Neural cell (in vitro differentiated cells): Measurements from ENCODE around the gene TANC2. TPM values are rescaled to one million over a fixed set of nuclear protein-coding genes. Genes with fewer than 3 reads are reported as not detected.

Experiments
- H2AFZ ChIP-seq: fragments of 200-600, 300-800 bp; sonication (generic), shearing (Covaris generic); 2 replicates; pipeline ENCODE4 v1.6.0; 2014; ENCODE audit warnings: low read depth, mild to moderate bottlenecking, antibody characterized with exemption, low read length, moderate library complexity
- H3F3A ChIP-seq: fragments of 200-600 bp; shearing (Covaris generic); 2 replicates; pipeline ENCODE4 v1.6.1; 2016; ENCODE audit warnings: mild to moderate bottlenecking, moderate library complexity, mixed read lengths, antibody characterized with exemption, low read length; ENCODE audit not compliant: insufficient read depth, poor library complexity, severe bottlenecking
- H3K27ac ChIP-seq: fragments of 200-600, 300-800 bp; sonication (generic), shearing (Covaris generic); 2 replicates; pipeline ENCODE4 v1.5.1; 2014; ENCODE audit warnings: mild to moderate bottlenecking, low read length, moderate library complexity
- H3K27me3 ChIP-seq: fragments of 300-800, 200-600 bp; sonication (generic), shearing (Covaris generic); 2 replicates; pipeline ENCODE4 v1.6.0; 2014; ENCODE audit warnings: mild to moderate bottlenecking, low read depth, low read length, moderate library complexity; ENCODE audit not compliant: insufficient read depth
- H3K36me3 ChIP-seq: fragments of 300-800, 200-600 bp; sonication (generic), shearing (Covaris generic); 2 replicates; pipeline ENCODE4 v1.5.1; 2014; ENCODE audit warnings: mild to moderate bottlenecking, antibody characterized with exemption, low read length, moderate library complexity; ENCODE audit not compliant: insufficient read depth
- H3K4me2 ChIP-seq: fragments of 300-800, 200-600 bp; sonication (generic), shearing (Covaris generic); 2 replicates; pipeline ENCODE4 v1.6.0; 2014; ENCODE audit warnings: mild to moderate bottlenecking, low read length
- H3K4me3 ChIP-seq: fragments of 300-800, 200-600 bp; sonication (generic), shearing (Covaris generic); 2 replicates; pipeline ENCODE4 v1.5.1; 2014; ENCODE audit warnings: mild to moderate bottlenecking, low read length, moderate library complexity
- H3K79me2 ChIP-seq: fragments of 200-600 bp; shearing (Covaris generic); replicated peaks from 2 replicates; pipeline ENCODE4 v1.6.0; 2014; ENCODE audit warnings: mild to moderate bottlenecking, low read length, moderate library complexity; ENCODE audit not compliant: insufficient read depth
- H3K9ac ChIP-seq: fragments of 300-800, 200-600 bp; sonication (generic), shearing (Covaris generic); 2 replicates; pipeline ENCODE4 v1.6.1; 2016; ENCODE audit warnings: mild to moderate bottlenecking, low read length, mixed read lengths
- H3K9me2 ChIP-seq: fragments of 200-600 bp; shearing (Covaris generic); 2 replicates; pipeline ENCODE4 v1.6.1; 2016; ENCODE audit warnings: mild to moderate bottlenecking, low read length, mixed read lengths; ENCODE audit not compliant: insufficient read depth
- H3K9me3 ChIP-seq: fragments of 200-600, 300-800 bp; sonication (generic), shearing (Covaris generic); 2 replicates; pipeline ENCODE4 v1.6.1; 2016; ENCODE audit warnings: mild to moderate bottlenecking, mixed run types, low read length, moderate library complexity, mixed read lengths
- H4K20me1 ChIP-seq: fragments of 200-600 bp; shearing (Covaris generic); 2 replicates; pipeline ENCODE4 v1.6.1; 2016; ENCODE audit warnings: mild to moderate bottlenecking, mixed run types; ENCODE audit not compliant: insufficient read depth
- EP300 ChIP-seq: fragments of 450-650 bp; conservative IDR thresholded peaks from 2 replicates; pipeline ENCODE4 v1.6.1; 2014; ENCODE audit warnings: antibody characterized with exemption, mild to moderate bottlenecking, moderate library complexity; ENCODE audit not compliant: poor library complexity, severe bottlenecking
- EZH2 ChIP-seq: fragments of 200-600, 300-800 bp; shearing (Covaris generic), sonication (generic); IDR thresholded peaks from 2 replicates; pipeline ENCODE4 v1.6.1; 2014; ENCODE audit warnings: antibody characterized with exemption, low read length, borderline replicate concordance, mild to moderate bottlenecking; ENCODE audit not compliant: insufficient read depth, poor library complexity, severe bottlenecking
- MXI1 ChIP-seq: fragments of 450-650 bp; conservative IDR thresholded peaks from 2 replicates; pipeline ENCODE4 v1.6.1; 2014; ENCODE audit warnings: antibody characterized with exemption, mild to moderate bottlenecking; ENCODE audit not compliant: poor library complexity, severe bottlenecking
- POLR2AphosphoS5 ChIP-seq: IDR thresholded peaks from 2 replicates; pipeline ENCODE4 v1.6.1; 2012
- RAD21 ChIP-seq: fragments of 450-650 bp; conservative IDR thresholded peaks from 2 replicates; pipeline ENCODE4 v1.6.1; 2014; ENCODE audit warnings: antibody characterized with exemption, mild to moderate bottlenecking, moderate library complexity
- SMC3 ChIP-seq: fragments of 450-650 bp; conservative IDR thresholded peaks from 2 replicates; pipeline ENCODE4 v1.6.1; 2014; ENCODE audit warnings: antibody characterized with exemption, mild to moderate bottlenecking, moderate library complexity; ENCODE audit not compliant: poor library complexity
- TAF1 ChIP-seq: IDR thresholded peaks from 2 replicates; pipeline ENCODE4 v1.6.1; 2012; ENCODE audit warnings: low read depth
- polyA plus RNA-seq: library from polyadenylated mRNA; depleted of rRNA; stranded (reverse); fragments of >200 nt; gene quantifications from 2 replicates; pipeline ENCODE4 v1.2.3, GENCODE V29; 2014
- TF ChIP-seq, protein P1 (sequence below): IDR thresholded peaks from 2 replicates; pipeline ENCODE4 v1.6.1; 2012; ENCODE audit warnings: borderline replicate concordance
- TF ChIP-seq, protein P2 (sequence below): fragments of 450-650 bp; IDR thresholded peaks from 2 replicates; pipeline ENCODE4 v1.5.1; 2014; ENCODE audit warnings: antibody characterized with exemption, mild to moderate bottlenecking, moderate library complexity; ENCODE audit not compliant: poor library complexity, severe bottlenecking

Gene TANC2
- polyA plus RNA-seq, 1 donor from 2014 or later = 16.3 TPM

DNA sequence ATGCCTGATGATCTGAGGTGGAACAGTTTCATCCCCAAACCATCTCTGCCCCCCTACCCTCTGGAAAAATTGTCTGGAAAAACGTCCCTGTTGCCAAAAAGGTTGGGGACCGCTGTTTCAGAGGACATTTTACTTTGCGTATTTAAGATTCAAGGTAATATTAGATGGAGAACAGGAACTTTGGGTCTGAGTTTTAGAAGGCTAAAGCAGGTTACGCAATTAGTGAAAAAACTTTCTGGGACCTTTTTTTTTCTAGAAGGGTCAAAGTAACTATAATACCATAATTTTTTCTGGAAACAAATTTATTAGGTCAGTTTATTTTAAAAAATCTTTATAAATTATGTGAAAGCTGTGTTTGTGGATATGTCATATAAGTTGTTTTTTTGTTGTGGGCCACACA, 5.8 kb downstream of the TANC2 start:
- TF ChIP-seq EZH2 = no peak
- TF ChIP-seq, protein P1, sequence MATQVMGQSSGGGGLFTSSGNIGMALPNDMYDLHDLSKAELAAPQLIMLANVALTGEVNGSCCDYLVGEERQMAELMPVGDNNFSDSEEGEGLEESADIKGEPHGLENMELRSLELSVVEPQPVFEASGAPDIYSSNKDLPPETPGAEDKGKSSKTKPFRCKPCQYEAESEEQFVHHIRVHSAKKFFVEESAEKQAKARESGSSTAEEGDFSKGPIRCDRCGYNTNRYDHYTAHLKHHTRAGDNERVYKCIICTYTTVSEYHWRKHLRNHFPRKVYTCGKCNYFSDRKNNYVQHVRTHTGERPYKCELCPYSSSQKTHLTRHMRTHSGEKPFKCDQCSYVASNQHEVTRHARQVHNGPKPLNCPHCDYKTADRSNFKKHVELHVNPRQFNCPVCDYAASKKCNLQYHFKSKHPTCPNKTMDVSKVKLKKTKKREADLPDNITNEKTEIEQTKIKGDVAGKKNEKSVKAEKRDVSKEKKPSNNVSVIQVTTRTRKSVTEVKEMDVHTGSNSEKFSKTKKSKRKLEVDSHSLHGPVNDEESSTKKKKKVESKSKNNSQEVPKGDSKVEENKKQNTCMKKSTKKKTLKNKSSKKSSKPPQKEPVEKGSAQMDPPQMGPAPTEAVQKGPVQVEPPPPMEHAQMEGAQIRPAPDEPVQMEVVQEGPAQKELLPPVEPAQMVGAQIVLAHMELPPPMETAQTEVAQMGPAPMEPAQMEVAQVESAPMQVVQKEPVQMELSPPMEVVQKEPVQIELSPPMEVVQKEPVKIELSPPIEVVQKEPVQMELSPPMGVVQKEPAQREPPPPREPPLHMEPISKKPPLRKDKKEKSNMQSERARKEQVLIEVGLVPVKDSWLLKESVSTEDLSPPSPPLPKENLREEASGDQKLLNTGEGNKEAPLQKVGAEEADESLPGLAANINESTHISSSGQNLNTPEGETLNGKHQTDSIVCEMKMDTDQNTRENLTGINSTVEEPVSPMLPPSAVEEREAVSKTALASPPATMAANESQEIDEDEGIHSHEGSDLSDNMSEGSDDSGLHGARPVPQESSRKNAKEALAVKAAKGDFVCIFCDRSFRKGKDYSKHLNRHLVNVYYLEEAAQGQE = no peak
- TF ChIP-seq RAD21 = no peak
- TF ChIP-seq TAF1 = no peak
- no peak for TF ChIP-seq MXI1
- TF ChIP-seq, protein P2, sequence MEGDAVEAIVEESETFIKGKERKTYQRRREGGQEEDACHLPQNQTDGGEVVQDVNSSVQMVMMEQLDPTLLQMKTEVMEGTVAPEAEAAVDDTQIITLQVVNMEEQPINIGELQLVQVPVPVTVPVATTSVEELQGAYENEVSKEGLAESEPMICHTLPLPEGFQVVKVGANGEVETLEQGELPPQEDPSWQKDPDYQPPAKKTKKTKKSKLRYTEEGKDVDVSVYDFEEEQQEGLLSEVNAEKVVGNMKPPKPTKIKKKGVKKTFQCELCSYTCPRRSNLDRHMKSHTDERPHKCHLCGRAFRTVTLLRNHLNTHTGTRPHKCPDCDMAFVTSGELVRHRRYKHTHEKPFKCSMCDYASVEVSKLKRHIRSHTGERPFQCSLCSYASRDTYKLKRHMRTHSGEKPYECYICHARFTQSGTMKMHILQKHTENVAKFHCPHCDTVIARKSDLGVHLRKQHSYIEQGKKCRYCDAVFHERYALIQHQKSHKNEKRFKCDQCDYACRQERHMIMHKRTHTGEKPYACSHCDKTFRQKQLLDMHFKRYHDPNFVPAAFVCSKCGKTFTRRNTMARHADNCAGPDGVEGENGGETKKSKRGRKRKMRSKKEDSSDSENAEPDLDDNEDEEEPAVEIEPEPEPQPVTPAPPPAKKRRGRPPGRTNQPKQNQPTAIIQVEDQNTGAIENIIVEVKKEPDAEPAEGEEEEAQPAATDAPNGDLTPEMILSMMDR = no peak
- no peak for TF ChIP-seq SMC3
- no peak for TF ChIP-seq POLR2AphosphoS5
- no peak for TF ChIP-seq EP300
- no peaks in the 10 kb centered on the region for H3F3A ChIP-seq
- H3K9me3 ChIP-seq = no peaks in the 10 kb centered on the region
- no peak overlapping the region for H3K9ac ChIP-seq
- H3K36me3 ChIP-seq = no peaks in the 10 kb centered on the region
- no peak overlapping the region for H3K4me2 ChIP-seq
- H3K79me2 ChIP-seq = peaks cover 99% of the 10 kb centered on the region
- H3K4me3 ChIP-seq = no peak overlapping the region
- no peaks in the 10 kb centered on the region for H3K9me2 ChIP-seq
- no peaks in the 10 kb centered on the region for H3K27me3 ChIP-seq
- H3K27ac ChIP-seq = no peak overlapping the region
- peaks cover 13% of the 10 kb centered on the region for H4K20me1 ChIP-seq
- H2AFZ ChIP-seq = no peak overlapping the region

DNA sequence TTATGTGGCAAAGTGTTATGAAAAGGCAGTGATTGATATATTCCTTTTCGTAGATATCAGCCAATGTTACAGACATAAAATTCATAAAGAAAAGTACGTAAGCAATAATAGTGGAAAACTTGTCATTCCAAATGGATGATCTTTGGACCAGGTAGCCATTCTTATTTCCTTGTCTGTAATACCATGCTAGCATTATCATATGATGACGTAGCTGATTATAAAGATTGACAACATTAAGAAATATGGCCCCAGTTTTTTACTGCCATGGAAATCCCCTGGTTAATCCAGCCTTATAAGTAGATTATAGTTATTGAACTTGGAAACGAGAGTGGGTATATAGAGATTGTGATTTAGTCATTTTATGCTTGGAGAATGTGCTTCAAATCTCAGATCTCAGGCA, 8.8 kb downstream of the TANC2 start:
- Histone ChIP-seq H3K9ac (no peak overlapping the region), H3K4me3 (no peak overlapping the region), H3K9me2 (no peaks in the 10 kb centered on the region), H3K4me2 (no peak overlapping the region), H2AFZ (no peak overlapping the region), H4K20me1 (peaks cover 22% of the 10 kb centered on the region), H3F3A (no peaks in the 10 kb centered on the region), H3K9me3 (no peaks in the 10 kb centered on the region), H3K79me2 (peaks cover 99% of the 10 kb centered on the region), H3K36me3 (no peaks in the 10 kb centered on the region), H3K27ac (no peak overlapping the region), H3K27me3 (no peaks in the 10 kb centered on the region)
- no peak for TF ChIP-seq POLR2AphosphoS5

DNA sequence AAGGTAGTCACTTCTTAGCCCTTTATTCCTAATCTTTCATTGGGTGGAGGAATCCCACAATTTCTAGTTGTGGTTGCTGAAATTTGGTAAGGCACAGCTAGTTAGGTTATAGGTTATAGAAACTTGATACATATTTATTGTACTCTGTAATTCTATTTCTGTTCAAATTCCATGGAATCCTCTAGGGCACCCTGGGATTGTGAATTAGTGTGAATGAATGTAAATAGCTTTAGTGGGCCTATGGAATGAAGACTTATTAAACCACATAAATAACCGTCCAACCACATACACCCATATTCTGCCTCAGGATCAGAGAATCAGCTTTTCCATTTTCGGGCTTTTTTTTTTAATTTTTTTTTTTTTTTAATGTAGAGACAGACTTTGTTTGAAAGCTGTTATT, 9.2 kb downstream of the TANC2 start:
- Histone ChIP-seq H3K27me3 (no peaks in the 10 kb centered on the region), H4K20me1 (peaks cover 22% of the 10 kb centered on the region), H3K9ac (no peak overlapping the region), H3K79me2 (peaks cover 99% of the 10 kb centered on the region), H3F3A (no peaks in the 10 kb centered on the region), H3K9me3 (no peaks in the 10 kb centered on the region), H3K4me3 (no peak overlapping the region), H2AFZ (no peak overlapping the region), H3K9me2 (no peaks in the 10 kb centered on the region), H3K27ac (no peak overlapping the region), H3K4me2 (no peak overlapping the region), H3K36me3 (no peaks in the 10 kb centered on the region)
- TF ChIP-seq, protein P2 = no peak
- no peak for TF ChIP-seq TAF1
- no peak for TF ChIP-seq POLR2AphosphoS5
- TF ChIP-seq, protein P1 = no peak
- no peak for TF ChIP-seq EZH2
- TF ChIP-seq SMC3 = no peak
- no peak for TF ChIP-seq MXI1
- TF ChIP-seq RAD21 = no peak
- TF ChIP-seq EP300 = no peak
